ENCODE data around the gene MED12L.

GRCh38 chr3:151147299-151147698, 61.8 kb downstream of the MED12L start:
- TF ChIP-seq, protein P1, sequence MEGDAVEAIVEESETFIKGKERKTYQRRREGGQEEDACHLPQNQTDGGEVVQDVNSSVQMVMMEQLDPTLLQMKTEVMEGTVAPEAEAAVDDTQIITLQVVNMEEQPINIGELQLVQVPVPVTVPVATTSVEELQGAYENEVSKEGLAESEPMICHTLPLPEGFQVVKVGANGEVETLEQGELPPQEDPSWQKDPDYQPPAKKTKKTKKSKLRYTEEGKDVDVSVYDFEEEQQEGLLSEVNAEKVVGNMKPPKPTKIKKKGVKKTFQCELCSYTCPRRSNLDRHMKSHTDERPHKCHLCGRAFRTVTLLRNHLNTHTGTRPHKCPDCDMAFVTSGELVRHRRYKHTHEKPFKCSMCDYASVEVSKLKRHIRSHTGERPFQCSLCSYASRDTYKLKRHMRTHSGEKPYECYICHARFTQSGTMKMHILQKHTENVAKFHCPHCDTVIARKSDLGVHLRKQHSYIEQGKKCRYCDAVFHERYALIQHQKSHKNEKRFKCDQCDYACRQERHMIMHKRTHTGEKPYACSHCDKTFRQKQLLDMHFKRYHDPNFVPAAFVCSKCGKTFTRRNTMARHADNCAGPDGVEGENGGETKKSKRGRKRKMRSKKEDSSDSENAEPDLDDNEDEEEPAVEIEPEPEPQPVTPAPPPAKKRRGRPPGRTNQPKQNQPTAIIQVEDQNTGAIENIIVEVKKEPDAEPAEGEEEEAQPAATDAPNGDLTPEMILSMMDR (IDR thresholded peaks at IDR 0.05; ENCODE audit: low read length), result no peak
- no peak for TF ChIP-seq EZH2phosphoT487 (IDR thresholded peaks at IDR 0.05; ENCODE audit: low read length)
